NCI-H1417 treated with DMSO at 0.1 percent for 48 hours (cell line): ENCODE data around the gene COL4A2.
"Not testable (repeated sequence)": the region's sequence is repeated elsewhere in the genome, so short reads cannot be mapped to it uniquely, and the experiment has no call there.

Experiments used
- DNase-seq: peaks from one replicate; lab custom pipeline; 2025; lab: John Stamatoyannopoulos, UW

The COL4A2 gene

GRCh38 chr13:110497003-110497402 is 189.9 kb downstream of the COL4A2 start:
- DNase-seq = no peak

GRCh38 chr13:110497896-110498295 is 190.8 kb downstream of the COL4A2 start:
- not testable (repeated sequence) for DNase-seq

- no peak for DNase-seq
Observed at GRCh38 chr13:110498327-110498726, 191.2 kb downstream of the COL4A2 start.

GRCh38 chr13:110498765-110499164 is 191.7 kb downstream of the COL4A2 start:
- DNase-seq = no peak

- peak; percentile 78 for DNase-seq
Observed at GRCh38 chr13:110499621-110500281, 192.7 kb downstream of the COL4A2 start.

GRCh38 chr13:110500341-110500740 is 193.3 kb downstream of the COL4A2 start:
- DNase-seq = no peak

GRCh38 chr13:110501188-110501587 is 194.1 kb downstream of the COL4A2 start:
- DNase-seq = no peak

GRCh38 chr13:110503037-110503901 is 196.2 kb downstream of the COL4A2 start:
- DNase-seq = no peak

- DNase-seq = no peak
Observed at GRCh38 chr13:110503979-110504499, 197.0 kb downstream of the COL4A2 start.

GRCh38 chr13:110505594-110505993 is 198.5 kb downstream of the COL4A2 start:
- DNase-seq = no peak

- no peak for DNase-seq
Observed at GRCh38 chr13:110506396-110506795, 199.3 kb downstream of the COL4A2 start.

GRCh38 chr13:110506859-110507566 is 199.9 kb downstream of the COL4A2 start:
- no peak for DNase-seq

- no peak for DNase-seq
Observed at GRCh38 chr13:110507678-110508381, 200.7 kb downstream of the COL4A2 start.

GRCh38 chr13:110509478-110509926 is 202.4 kb downstream of the COL4A2 start:
- no peak for DNase-seq

- DNase-seq = no peak
Observed at GRCh38 chr13:110509971-110510786, 203.1 kb downstream of the COL4A2 start.

- no peak for DNase-seq
Observed at GRCh38 chr13:110511509-110512181, 204.6 kb downstream of the COL4A2 start.

- no peak for DNase-seq
Observed at GRCh38 chr13:110512198-110512740, 205.2 kb downstream of the COL4A2 start.

- no peak for DNase-seq
Observed at GRCh38 chr13:110516500-110516899, 209.4 kb downstream of the COL4A2 start.

- no peak for DNase-seq
Observed at GRCh38 chr13:110517505-110518225, 210.6 kb downstream of the COL4A2 start.
